OCI-LY1 (cell line): ENCODE measurements around the gene WDR53.

Experiments
- H2AFZ ChIP-seq: fragments of 200-600 bp; sonication (generic), shearing (Covaris generic); 2 replicates; pipeline ENCODE4 v1.6.0; 2014; ENCODE audit warnings: antibody characterized with exemption, mild to moderate bottlenecking, low read length
- H3F3A ChIP-seq: fragments of 200-600 bp; sonication (generic), shearing (Covaris generic); 2 replicates; pipeline ENCODE4 v1.6.0; 2014; ENCODE audit warnings: mild to moderate bottlenecking, antibody characterized with exemption, low read length, moderate library complexity; ENCODE audit not compliant: insufficient read depth
- H3K27ac ChIP-seq: fragments of 200-600 bp; sonication (generic); 2 replicates; pipeline ENCODE4 v1.5.1; 2014; ENCODE audit warnings: low read length, mixed run types, mild to moderate bottlenecking, low read depth; ENCODE audit not compliant: poor library complexity, severe bottlenecking
- H3K27me3 ChIP-seq: fragments of 200-600 bp; sonication (generic); 2 replicates; pipeline ENCODE4 v1.6.0; 2014; ENCODE audit warnings: antibody characterized with exemption, mild to moderate bottlenecking, low read length, moderate library complexity; ENCODE audit not compliant: insufficient read depth
- H3K36me3 ChIP-seq: fragments of 200-600 bp; sonication (generic); 2 replicates; pipeline ENCODE4 v1.6.1; 2014; ENCODE audit warnings: mild to moderate bottlenecking, antibody characterized with exemption, low read length, moderate library complexity, mixed read lengths; ENCODE audit not compliant: insufficient read depth
- H3K4me1 ChIP-seq: fragments of 200-600 bp; sonication (generic); 2 replicates; pipeline ENCODE4 v1.5.1; 2014; ENCODE audit warnings: mild to moderate bottlenecking, low read length, moderate library complexity; ENCODE audit not compliant: insufficient read depth, severe bottlenecking
- H3K4me2 ChIP-seq: fragments of 200-600 bp; sonication (generic), shearing (Covaris generic); 2 replicates; pipeline ENCODE4 v1.6.1; 2014; ENCODE audit warnings: low read length
- H3K4me3 ChIP-seq: fragments of 200-600 bp; sonication (generic); 2 replicates; pipeline ENCODE4 v1.5.1; 2014; ENCODE audit warnings: low read length, low read depth, mild to moderate bottlenecking, mixed read lengths; ENCODE audit not compliant: poor library complexity, severe bottlenecking
- H3K79me2 ChIP-seq: fragments of 200-600 bp; shearing (Covaris generic); 2 replicates; pipeline ENCODE4 v1.6.1; 2016; ENCODE audit warnings: mixed run types, low read length, mixed read lengths; ENCODE audit not compliant: insufficient read depth
- H3K9ac ChIP-seq: fragments of 200-600 bp; sonication (generic), shearing (Covaris generic); 2 replicates; pipeline ENCODE4 v1.6.1; 2014; ENCODE audit warnings: mild to moderate bottlenecking, low read length, mixed read lengths
- H3K9me2 ChIP-seq: fragments of 200-600 bp; sonication (generic), shearing (Covaris generic); 2 replicates; pipeline ENCODE4 v1.6.1; 2014; ENCODE audit warnings: low read depth, mild to moderate bottlenecking, low read length, mixed read lengths
- H3K9me3 ChIP-seq: fragments of 200-600 bp; shearing (Covaris generic); 2 replicates; pipeline ENCODE4 v1.6.1; 2014; ENCODE audit warnings: low read length, mixed read lengths
- H4K20me1 ChIP-seq: fragments of 200-600 bp; sonication (generic), shearing (Covaris generic); 2 replicates; pipeline ENCODE4 v1.6.0; 2016; ENCODE audit warnings: mild to moderate bottlenecking, low read length; ENCODE audit not compliant: insufficient read depth
- EZH2 ChIP-seq: fragments of 200-600 bp; sonication (generic), shearing (Covaris generic); IDR thresholded peaks from 2 replicates; pipeline ENCODE4 v1.8.0; 2017; ENCODE audit warnings: borderline replicate concordance, mixed run types, mild to moderate bottlenecking, antibody characterized with exemption, low read length, moderate library complexity, mixed read lengths
- TF ChIP-seq, protein P1 (sequence below): fragments of 200-600 bp; sonication (generic), shearing (Covaris generic); IDR thresholded peaks from 2 replicates; pipeline ENCODE4 v1.5.1; 2017; ENCODE audit warnings: mild to moderate bottlenecking, antibody characterized with exemption, low read length, moderate library complexity, mixed read lengths

The WDR53 gene

DNA sequence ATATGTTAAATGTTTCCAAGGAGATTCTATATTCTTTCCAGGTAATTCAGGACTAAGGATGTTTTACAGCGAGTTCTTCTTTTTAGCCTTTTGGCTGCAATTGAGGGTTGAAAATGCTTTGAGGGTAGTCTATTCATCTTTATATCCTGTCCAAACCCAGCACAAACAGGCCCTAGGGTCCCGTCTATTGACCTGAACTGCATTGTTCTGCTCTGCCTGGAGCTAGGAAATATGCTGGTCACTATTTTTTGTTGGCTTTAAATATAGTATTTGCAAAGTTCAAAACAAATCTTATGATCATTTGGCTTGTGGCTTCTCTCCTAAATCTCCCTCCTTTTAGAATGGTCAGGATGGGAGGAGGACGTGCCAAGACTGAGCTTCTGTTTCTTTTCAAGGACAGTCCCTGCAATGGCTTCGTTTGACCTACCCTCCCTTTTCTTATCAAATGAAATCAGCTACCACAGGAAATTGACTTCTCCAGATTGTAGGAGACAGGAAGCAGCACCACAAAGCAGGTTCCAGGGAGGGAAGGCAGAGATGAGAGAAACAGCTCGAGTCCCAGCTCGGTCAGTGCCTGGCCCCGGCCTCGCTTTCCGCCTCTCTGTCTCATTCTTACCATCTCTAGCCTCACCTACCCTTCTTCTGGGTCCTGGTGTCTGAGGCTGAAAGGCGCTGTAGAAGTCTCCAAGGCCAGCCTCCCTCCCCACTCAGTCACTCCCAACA is 43.6 kb upstream of the WDR53 start:
- Histone ChIP-seq H3K9me2 (no peaks in the 10 kb centered on the region), H3K9me3 (no peaks in the 10 kb centered on the region), H3K4me3 (no peak overlapping the region), H3F3A (no peaks in the 10 kb centered on the region), H3K9ac (no peak overlapping the region), H3K79me2 (no peaks in the 10 kb centered on the region), H3K27me3 (no peaks in the 10 kb centered on the region; the same call in 1 of the 2 replicates), H3K4me1 (peaks cover 8% of the 10 kb centered on the region), H2AFZ (no peak overlapping the region), H3K4me2 (no peak overlapping the region), H3K36me3 (no peaks in the 10 kb centered on the region), H4K20me1 (no peaks in the 10 kb centered on the region), H3K27ac (no peak overlapping the region)
- TF ChIP-seq, protein P1, sequence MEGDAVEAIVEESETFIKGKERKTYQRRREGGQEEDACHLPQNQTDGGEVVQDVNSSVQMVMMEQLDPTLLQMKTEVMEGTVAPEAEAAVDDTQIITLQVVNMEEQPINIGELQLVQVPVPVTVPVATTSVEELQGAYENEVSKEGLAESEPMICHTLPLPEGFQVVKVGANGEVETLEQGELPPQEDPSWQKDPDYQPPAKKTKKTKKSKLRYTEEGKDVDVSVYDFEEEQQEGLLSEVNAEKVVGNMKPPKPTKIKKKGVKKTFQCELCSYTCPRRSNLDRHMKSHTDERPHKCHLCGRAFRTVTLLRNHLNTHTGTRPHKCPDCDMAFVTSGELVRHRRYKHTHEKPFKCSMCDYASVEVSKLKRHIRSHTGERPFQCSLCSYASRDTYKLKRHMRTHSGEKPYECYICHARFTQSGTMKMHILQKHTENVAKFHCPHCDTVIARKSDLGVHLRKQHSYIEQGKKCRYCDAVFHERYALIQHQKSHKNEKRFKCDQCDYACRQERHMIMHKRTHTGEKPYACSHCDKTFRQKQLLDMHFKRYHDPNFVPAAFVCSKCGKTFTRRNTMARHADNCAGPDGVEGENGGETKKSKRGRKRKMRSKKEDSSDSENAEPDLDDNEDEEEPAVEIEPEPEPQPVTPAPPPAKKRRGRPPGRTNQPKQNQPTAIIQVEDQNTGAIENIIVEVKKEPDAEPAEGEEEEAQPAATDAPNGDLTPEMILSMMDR, result no peak

DNA sequence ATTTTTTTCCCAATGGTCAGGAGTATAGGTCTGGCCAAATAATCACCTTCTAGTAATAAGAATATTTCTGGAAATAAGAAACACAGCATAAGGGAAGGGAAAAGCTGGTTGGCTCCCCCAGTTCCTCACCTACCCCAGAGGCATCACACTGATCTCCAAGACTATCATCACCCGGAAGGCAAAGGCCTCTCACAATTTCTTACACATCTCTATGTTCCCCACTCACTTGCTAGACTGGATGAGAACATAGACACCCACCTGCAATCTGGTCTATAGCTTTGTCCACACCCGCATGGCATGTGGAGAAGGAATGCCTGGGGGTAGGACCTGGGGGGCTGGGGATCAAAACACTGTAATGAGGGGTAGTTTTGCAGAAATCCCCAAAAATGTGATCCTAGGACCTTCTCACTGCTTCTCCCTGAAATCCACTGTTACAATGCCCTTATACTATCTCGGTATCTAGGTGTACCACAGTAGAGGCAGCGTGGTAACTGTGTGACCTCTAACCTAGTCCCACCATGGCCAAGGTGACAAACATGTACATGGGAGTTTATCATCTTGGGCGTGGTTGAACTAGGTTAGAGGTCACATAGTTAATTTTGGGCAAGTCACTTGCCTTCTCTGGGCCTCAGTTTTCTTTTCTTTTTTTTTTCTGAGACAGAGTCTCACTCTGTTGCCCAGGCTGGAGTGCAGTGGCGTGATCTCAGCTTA is 41.6 kb upstream of the WDR53 start:
- H3K4me2 ChIP-seq, result peak overlapping the region; percentile 20; the same call in 1 of the 2 replicates
- no peaks in the 10 kb centered on the region for H3K9me2 ChIP-seq
- H3K36me3 ChIP-seq, result no peaks in the 10 kb centered on the region
- H2AFZ ChIP-seq, result no peak overlapping the region
- H3F3A ChIP-seq, result no peaks in the 10 kb centered on the region
- TF ChIP-seq, protein P1, result no peak
- no peak for TF ChIP-seq EZH2
- H3K4me3 ChIP-seq, result no peak overlapping the region
- peak overlapping the region; percentile 1; the same call in 1 of the 2 replicates for H3K9ac ChIP-seq
- no peaks in the 10 kb centered on the region for H4K20me1 ChIP-seq
- H3K4me1 ChIP-seq, result peaks cover 8% of the 10 kb centered on the region
- peak overlapping the region; percentile 8 for H3K27ac ChIP-seq
- H3K79me2 ChIP-seq, result no peaks in the 10 kb centered on the region
- no peaks in the 10 kb centered on the region; the same call in 1 of the 2 replicates for H3K27me3 ChIP-seq
- H3K9me3 ChIP-seq, result no peaks in the 10 kb centered on the region

DNA sequence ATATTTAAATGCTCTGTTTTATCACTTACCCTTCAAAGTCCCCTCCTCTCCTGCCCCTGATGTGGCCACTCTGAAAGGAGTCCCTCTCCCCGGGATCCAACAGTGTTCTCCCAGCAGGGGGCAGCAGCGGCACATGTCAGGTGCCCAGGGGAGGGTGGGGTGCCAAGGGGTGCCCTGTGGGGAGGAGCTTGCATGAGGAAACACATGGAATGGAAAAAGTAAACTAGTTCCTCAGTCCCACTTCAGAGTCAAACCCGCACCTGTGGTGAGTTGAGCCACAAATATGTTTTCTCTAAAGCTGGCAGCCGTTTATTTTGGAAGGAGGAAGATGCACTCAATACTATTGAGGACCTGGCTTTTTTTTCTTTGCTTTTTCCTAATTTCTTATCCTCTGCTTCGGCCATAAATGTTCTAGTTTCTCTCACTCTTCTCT is 41.0 kb upstream of the WDR53 start:
- H3K36me3 ChIP-seq, result no peaks in the 10 kb centered on the region
- H4K20me1 ChIP-seq, result no peaks in the 10 kb centered on the region
- peaks cover 13% of the 10 kb centered on the region for H3K4me1 ChIP-seq
- peak overlapping the region; percentile 8 for H3K27ac ChIP-seq
- H3K27me3 ChIP-seq, result no peaks in the 10 kb centered on the region; the same call in 1 of the 2 replicates
- no peaks in the 10 kb centered on the region for H3K9me3 ChIP-seq
- no peaks in the 10 kb centered on the region for H3K9me2 ChIP-seq
- no peaks in the 10 kb centered on the region for H3F3A ChIP-seq
- H3K79me2 ChIP-seq, result no peaks in the 10 kb centered on the region
- H2AFZ ChIP-seq, result no peak overlapping the region
- TF ChIP-seq, protein P1, result peak; percentile 100
- no peak for TF ChIP-seq EZH2
- peak overlapping the region; percentile 1; the same call in 1 of the 2 replicates for H3K9ac ChIP-seq
- H3K4me2 ChIP-seq, result peak overlapping the region; percentile 20; the same call in 1 of the 2 replicates
- no peak overlapping the region for H3K4me3 ChIP-seq
